ENCODE results near the gene TCF4.

GRCh38 chr18:55339990-55340389 is 248.0 kb downstream of the TCF4 start:
- TF ChIP-seq CTCF (conservative IDR thresholded peaks at IDR 0.05; ENCODE audit: low read length) = no peak
- no peak for TF ChIP-seq EZH2phosphoT487 (IDR thresholded peaks at IDR 0.05; ENCODE audit: borderline replicate concordance, low read depth, low read length)

Measured in OCI-LY7 (cell line).